HEK293 (cell line): ENCODE data around the gene DPEP3.

Experiments used
- GLI4 ChIP-seq: fragments of 450-650 bp; formaldehyde crosslinking; IDR thresholded peaks from 2 replicates; pipeline ENCODE4 v1.5.1; 2016; ENCODE audit warnings: missing biosample characterization, missing genetic modification characterization
- HOXC10 ChIP-seq: sonication (generic); formaldehyde crosslinking; IDR thresholded peaks from 2 replicates; pipeline ENCODE4 v1.8.1; 2023; ENCODE audit warnings: mild to moderate bottlenecking, missing genetic modification reagents
- IKZF3 ChIP-seq: fragments of 450-650 bp; IDR thresholded peaks from 2 replicates; pipeline ENCODE4 v1.5.0; 2018; ENCODE audit warnings: missing biosample characterization, mild to moderate bottlenecking, missing genetic modification characterization, moderate library complexity
- KLF9 ChIP-seq: fragments of 450-650 bp; formaldehyde crosslinking; IDR thresholded peaks from 2 replicates; pipeline ENCODE4 v1.5.1; 2016; ENCODE audit warnings: missing biosample characterization, missing genetic modification characterization, low read depth
- PRDM1 ChIP-seq: fragments of 450-650 bp; formaldehyde crosslinking; IDR thresholded peaks from 2 replicates; pipeline ENCODE4; 2016; ENCODE audit warnings: missing biosample characterization, missing genetic modification characterization
- SETDB1 ChIP-seq: IDR thresholded peaks from one replicate; pipeline ENCODE4 v1.6.1; 2017; ENCODE audit warnings: mild to moderate bottlenecking, low read length, moderate library complexity, mixed read lengths; ENCODE audit not compliant: insufficient read length
- TRIM28 ChIP-seq: IDR thresholded peaks from 2 replicates; pipeline ENCODE4 v1.6.1; 2011; ENCODE audit warnings: low read length, control low read depth, borderline replicate concordance
- ZBTB1 ChIP-seq: fragments of 450-650 bp; formaldehyde crosslinking; IDR thresholded peaks from 2 replicates; pipeline ENCODE4 v1.5.1; 2016; ENCODE audit warnings: missing biosample characterization, missing genetic modification characterization
- ZBTB21 ChIP-seq: fragments of 450-650 bp; formaldehyde crosslinking; IDR thresholded peaks from 2 replicates; pipeline ENCODE4 v1.5.1; 2017; ENCODE audit warnings: missing biosample characterization, missing genetic modification characterization
- ZFP37 ChIP-seq: fragments of 450-650 bp; formaldehyde crosslinking; IDR thresholded peaks from 2 replicates; pipeline ENCODE4 v1.5.1; 2016; ENCODE audit warnings: missing biosample characterization, missing genetic modification characterization
- ZNF169 ChIP-seq: fragments of 450-650 bp; formaldehyde crosslinking; IDR thresholded peaks from 2 replicates; pipeline ENCODE4 v1.5.1; 2016; ENCODE audit warnings: missing biosample characterization, missing genetic modification characterization
- ZNF24 ChIP-seq: fragments of 450-650 bp; formaldehyde crosslinking; IDR thresholded peaks from 2 replicates; pipeline ENCODE4 v1.5.1; 2016; ENCODE audit warnings: missing biosample characterization, missing genetic modification characterization
- ZNF266 ChIP-seq: fragments of 450-650 bp; formaldehyde crosslinking; IDR thresholded peaks from 2 replicates; pipeline ENCODE4 v1.5.1; 2016; ENCODE audit warnings: missing biosample characterization, missing genetic modification characterization, low read depth
- ZNF324 ChIP-seq: fragments of 450-650 bp; formaldehyde crosslinking; IDR thresholded peaks from 2 replicates; pipeline ENCODE4 v1.5.1; 2016; ENCODE audit warnings: missing biosample characterization, missing genetic modification characterization
- ZNF473 ChIP-seq: fragments of 450-650 bp; formaldehyde crosslinking; IDR thresholded peaks from 2 replicates; pipeline ENCODE4 v1.5.1; 2017; ENCODE audit warnings: missing biosample characterization, missing genetic modification characterization
- ZNF544 ChIP-seq: fragments of 450-650 bp; formaldehyde crosslinking; IDR thresholded peaks from 2 replicates; pipeline ENCODE4 v1.5.0; 2017; ENCODE audit warnings: missing biosample characterization, missing genetic modification characterization
- ZNF549 ChIP-seq: fragments of 450-650 bp; IDR thresholded peaks from 2 replicates; pipeline ENCODE4 v1.5.1; 2018; ENCODE audit warnings: missing biosample characterization, missing genetic modification characterization, mild to moderate bottlenecking, inconsistent platforms, moderate library complexity
- ZNF561 ChIP-seq: fragments of 450-650 bp; IDR thresholded peaks from 2 replicates; pipeline ENCODE4 v1.5.1; 2018; ENCODE audit warnings: missing biosample characterization, missing genetic modification characterization, borderline replicate concordance
- ZNF600 ChIP-seq: fragments of 450-650 bp; formaldehyde crosslinking; IDR thresholded peaks from 2 replicates; pipeline ENCODE4 v1.5.1; 2016; ENCODE audit warnings: missing biosample characterization, missing genetic modification characterization
- ZNF624 ChIP-seq: fragments of 450-650 bp; formaldehyde crosslinking; IDR thresholded peaks from 2 replicates; pipeline ENCODE4 v1.5.1; 2017; ENCODE audit warnings: missing biosample characterization, missing genetic modification characterization
- ZNF707 ChIP-seq: fragments of 450-650 bp; formaldehyde crosslinking; IDR thresholded peaks from 2 replicates; pipeline ENCODE4 v1.5.1; 2016; ENCODE audit warnings: missing biosample characterization, missing genetic modification characterization
- ZNF837 ChIP-seq: fragments of 450-650 bp; formaldehyde crosslinking; IDR thresholded peaks from 2 replicates; pipeline ENCODE4 v1.5.1; 2016; ENCODE audit warnings: missing biosample characterization, missing genetic modification characterization
- ZSCAN23 ChIP-seq: fragments of 450-650 bp; formaldehyde crosslinking; IDR thresholded peaks from 2 replicates; pipeline ENCODE4 v1.5.1; 2016; ENCODE audit warnings: missing biosample characterization, missing genetic modification characterization
- TF ChIP-seq, protein P1 (sequence below): fragments of 450-650 bp; formaldehyde crosslinking; conservative IDR thresholded peaks from 2 replicates; pipeline ENCODE4 v1.5.1; 2016; ENCODE audit warnings: low read depth, missing biosample characterization, missing genetic modification characterization
- TF ChIP-seq, protein P2 (sequence below): fragments of 450-650 bp; formaldehyde crosslinking; IDR thresholded peaks from 2 replicates; pipeline ENCODE4 v1.5.1; 2016; ENCODE audit warnings: missing biosample characterization, missing genetic modification characterization
- TF ChIP-seq, protein P3 (sequence below): fragments of 450-650 bp; formaldehyde crosslinking; IDR thresholded peaks from 2 replicates; pipeline ENCODE4 v1.5.0; 2017; ENCODE audit warnings: missing biosample characterization, missing genetic modification characterization, borderline replicate concordance
- TF ChIP-seq, protein P4 (sequence below): fragments of 450-650 bp; formaldehyde crosslinking; IDR thresholded peaks from 2 replicates; pipeline ENCODE4 v1.5.1; 2016; ENCODE audit warnings: missing biosample characterization, missing genetic modification characterization
- TF ChIP-seq, protein P5 (sequence below): fragments of 450-650 bp; IDR thresholded peaks from 2 replicates; pipeline ENCODE4 v1.5.1; 2018; ENCODE audit warnings: missing biosample characterization, mild to moderate bottlenecking, missing genetic modification characterization

The DPEP3 gene

DNA sequence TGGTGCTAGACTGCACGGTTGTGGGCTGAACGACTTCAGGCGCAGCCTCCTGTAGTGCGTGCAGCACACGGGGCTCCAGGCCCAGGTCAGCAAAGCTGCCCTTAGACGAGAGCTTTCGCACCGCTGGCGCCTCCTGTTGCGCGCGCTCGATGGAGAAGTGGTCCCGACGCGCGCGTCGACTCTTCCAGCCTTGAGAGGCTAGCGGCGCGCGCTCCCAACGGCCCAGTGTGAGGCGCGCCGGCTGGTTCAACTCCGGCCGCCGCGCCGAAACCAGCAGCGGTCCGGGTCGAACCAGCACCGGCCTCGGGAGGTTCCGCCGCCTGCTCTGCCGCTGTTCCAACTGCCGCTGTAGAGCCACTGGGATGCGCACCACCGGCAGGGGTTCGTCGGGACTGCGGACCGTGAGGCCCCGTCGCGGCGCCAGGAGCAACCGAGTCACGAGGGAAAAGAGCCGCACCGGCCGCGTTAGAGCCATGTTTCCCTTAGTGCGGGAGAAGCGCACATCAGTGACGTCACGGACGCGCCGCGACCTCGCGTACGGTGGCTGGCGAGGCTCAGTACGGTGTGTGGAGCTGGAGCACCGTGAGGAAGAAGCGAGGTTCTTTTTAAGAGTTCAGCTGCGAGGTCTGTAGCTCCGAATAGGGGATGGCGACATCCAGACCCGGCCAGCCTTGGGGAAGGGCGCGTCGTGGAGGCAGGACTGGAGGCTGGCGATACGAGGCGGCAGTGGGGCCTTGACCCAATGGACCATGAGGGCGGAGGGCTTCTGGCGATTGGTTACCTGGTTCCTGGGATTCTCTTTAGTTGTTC is 42.6 kb upstream of the DPEP3 start, which contains the start of the genes DDX28 and DUS2 (continued):
- TF ChIP-seq, protein P1, sequence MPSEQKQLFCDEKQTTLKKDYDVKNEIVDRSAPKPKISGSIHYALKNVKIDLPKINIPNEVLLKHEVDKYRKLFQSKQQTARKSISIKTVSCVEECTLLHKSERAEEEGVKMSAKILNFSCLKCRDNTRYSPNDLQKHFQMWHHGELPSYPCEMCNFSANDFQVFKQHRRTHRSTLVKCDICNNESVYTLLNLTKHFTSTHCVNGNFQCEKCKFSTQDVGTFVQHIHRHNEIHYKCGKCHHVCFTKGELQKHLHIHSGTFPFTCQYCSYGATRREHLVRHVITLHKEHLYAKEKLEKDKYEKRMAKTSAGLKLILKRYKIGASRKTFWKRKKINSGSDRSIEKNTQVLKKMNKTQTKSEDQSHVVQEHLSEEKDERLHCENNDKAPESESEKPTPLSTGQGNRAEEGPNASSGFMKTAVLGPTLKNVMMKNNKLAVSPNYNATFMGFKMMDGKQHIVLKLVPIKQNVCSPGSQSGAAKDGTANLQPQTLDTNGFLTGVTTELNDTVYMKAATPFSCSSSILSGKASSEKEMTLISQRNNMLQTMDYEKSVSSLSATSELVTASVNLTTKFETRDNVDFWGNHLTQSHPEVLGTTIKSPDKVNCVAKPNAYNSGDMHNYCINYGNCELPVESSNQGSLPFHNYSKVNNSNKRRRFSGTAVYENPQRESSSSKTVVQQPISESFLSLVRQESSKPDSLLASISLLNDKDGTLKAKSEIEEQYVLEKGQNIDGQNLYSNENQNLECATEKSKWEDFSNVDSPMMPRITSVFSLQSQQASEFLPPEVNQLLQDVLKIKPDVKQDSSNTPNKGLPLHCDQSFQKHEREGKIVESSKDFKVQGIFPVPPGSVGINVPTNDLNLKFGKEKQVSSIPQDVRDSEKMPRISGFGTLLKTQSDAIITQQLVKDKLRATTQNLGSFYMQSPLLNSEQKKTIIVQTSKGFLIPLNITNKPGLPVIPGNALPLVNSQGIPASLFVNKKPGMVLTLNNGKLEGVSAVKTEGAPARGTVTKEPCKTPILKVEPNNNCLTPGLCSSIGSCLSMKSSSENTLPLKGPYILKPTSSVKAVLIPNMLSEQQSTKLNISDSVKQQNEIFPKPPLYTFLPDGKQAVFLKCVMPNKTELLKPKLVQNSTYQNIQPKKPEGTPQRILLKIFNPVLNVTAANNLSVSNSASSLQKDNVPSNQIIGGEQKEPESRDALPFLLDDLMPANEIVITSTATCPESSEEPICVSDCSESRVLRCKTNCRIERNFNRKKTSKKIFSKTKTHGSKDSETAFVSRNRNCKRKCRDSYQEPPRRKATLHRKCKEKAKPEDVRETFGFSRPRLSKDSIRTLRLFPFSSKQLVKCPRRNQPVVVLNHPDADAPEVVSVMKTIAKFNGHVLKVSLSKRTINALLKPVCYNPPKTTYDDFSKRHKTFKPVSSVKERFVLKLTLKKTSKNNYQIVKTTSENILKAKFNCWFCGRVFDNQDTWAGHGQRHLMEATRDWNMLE: peak; percentile 30; the same call in 1 of the 2 replicates
- TF ChIP-seq ZNF24 (tag by site-specific recombination): peak; percentile 52; the same call in 1 of the 2 replicates
- TF ChIP-seq, protein P2, sequence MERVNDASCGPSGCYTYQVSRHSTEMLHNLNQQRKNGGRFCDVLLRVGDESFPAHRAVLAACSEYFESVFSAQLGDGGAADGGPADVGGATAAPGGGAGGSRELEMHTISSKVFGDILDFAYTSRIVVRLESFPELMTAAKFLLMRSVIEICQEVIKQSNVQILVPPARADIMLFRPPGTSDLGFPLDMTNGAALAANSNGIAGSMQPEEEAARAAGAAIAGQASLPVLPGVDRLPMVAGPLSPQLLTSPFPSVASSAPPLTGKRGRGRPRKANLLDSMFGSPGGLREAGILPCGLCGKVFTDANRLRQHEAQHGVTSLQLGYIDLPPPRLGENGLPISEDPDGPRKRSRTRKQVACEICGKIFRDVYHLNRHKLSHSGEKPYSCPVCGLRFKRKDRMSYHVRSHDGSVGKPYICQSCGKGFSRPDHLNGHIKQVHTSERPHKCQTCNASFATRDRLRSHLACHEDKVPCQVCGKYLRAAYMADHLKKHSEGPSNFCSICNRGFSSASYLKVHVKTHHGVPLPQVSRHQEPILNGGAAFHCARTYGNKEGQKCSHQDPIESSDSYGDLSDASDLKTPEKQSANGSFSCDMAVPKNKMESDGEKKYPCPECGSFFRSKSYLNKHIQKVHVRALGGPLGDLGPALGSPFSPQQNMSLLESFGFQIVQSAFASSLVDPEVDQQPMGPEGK (tag by site-specific recombination): 0 out of 2 replicates have a peak, but pooled peaks have one; percentile 14
- TF ChIP-seq, protein P3, sequence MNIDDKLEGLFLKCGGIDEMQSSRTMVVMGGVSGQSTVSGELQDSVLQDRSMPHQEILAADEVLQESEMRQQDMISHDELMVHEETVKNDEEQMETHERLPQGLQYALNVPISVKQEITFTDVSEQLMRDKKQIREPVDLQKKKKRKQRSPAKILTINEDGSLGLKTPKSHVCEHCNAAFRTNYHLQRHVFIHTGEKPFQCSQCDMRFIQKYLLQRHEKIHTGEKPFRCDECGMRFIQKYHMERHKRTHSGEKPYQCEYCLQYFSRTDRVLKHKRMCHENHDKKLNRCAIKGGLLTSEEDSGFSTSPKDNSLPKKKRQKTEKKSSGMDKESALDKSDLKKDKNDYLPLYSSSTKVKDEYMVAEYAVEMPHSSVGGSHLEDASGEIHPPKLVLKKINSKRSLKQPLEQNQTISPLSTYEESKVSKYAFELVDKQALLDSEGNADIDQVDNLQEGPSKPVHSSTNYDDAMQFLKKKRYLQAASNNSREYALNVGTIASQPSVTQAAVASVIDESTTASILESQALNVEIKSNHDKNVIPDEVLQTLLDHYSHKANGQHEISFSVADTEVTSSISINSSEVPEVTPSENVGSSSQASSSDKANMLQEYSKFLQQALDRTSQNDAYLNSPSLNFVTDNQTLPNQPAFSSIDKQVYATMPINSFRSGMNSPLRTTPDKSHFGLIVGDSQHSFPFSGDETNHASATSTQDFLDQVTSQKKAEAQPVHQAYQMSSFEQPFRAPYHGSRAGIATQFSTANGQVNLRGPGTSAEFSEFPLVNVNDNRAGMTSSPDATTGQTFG (tag by site-specific recombination): no peak
- no peak for TF ChIP-seq ZNF169 (tag by site-specific recombination)
- peak; percentile 98 for TF ChIP-seq ZNF600 (tag by site-specific recombination)
- peak; percentile 88 for TF ChIP-seq ZBTB21
- no peak for TF ChIP-seq HOXC10 (CRISPR knock-in tag)
- TF ChIP-seq KLF9 (tag by site-specific recombination): peak; percentile 25; the same call in 1 of the 2 replicates
- TF ChIP-seq ZBTB1 (tag by site-specific recombination): no peak
- TF ChIP-seq, protein P4, sequence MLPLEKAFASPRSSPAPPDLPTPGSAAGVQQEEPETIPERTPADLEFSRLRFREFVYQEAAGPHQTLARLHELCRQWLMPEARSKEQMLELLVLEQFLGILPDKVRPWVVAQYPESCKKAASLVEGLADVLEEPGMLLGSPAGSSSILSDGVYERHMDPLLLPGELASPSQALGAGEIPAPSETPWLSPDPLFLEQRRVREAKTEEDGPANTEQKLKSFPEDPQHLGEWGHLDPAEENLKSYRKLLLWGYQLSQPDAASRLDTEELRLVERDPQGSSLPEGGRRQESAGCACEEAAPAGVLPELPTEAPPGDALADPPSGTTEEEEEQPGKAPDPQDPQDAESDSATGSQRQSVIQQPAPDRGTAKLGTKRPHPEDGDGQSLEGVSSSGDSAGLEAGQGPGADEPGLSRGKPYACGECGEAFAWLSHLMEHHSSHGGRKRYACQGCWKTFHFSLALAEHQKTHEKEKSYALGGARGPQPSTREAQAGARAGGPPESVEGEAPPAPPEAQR: 0 out of 2 replicates have a peak, but pooled peaks have one; percentile 54
- no peak for TF ChIP-seq SETDB1
- no peak for TF ChIP-seq PRDM1 (tag by site-specific recombination)
- no peak for TF ChIP-seq ZNF707 (tag by site-specific recombination)
- TF ChIP-seq ZNF266 (tag by site-specific recombination): no peak
- TF ChIP-seq ZNF624 (tag by site-specific recombination): no peak
- TF ChIP-seq ZFP37 (tag by site-specific recombination): peak; percentile 69; the same call in 1 of the 2 replicates
- TF ChIP-seq ZNF324 (tag by site-specific recombination): peak; percentile 84; the same call in 1 of the 2 replicates
- no peak for TF ChIP-seq ZNF837 (tag by site-specific recombination)
- no peak for TF ChIP-seq GLI4 (tag by site-specific recombination)
- TF ChIP-seq ZSCAN23 (tag by site-specific recombination): 0 out of 2 replicates have a peak, but pooled peaks have one; percentile 35
- TF ChIP-seq ZNF549 (tag by site-specific recombination): no peak
- TF ChIP-seq, protein P5, sequence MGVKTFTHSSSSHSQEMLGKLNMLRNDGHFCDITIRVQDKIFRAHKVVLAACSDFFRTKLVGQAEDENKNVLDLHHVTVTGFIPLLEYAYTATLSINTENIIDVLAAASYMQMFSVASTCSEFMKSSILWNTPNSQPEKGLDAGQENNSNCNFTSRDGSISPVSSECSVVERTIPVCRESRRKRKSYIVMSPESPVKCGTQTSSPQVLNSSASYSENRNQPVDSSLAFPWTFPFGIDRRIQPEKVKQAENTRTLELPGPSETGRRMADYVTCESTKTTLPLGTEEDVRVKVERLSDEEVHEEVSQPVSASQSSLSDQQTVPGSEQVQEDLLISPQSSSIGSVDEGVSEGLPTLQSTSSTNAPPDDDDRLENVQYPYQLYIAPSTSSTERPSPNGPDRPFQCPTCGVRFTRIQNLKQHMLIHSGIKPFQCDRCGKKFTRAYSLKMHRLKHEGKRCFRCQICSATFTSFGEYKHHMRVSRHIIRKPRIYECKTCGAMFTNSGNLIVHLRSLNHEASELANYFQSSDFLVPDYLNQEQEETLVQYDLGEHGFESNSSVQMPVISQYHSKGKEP: no peak
- peak; percentile 72; the same call in 1 of the 2 replicates for TF ChIP-seq ZNF561
- TF ChIP-seq IKZF3 (tag by site-specific recombination): no peak
- peak; percentile 53; the same call in 1 of the 2 replicates for TF ChIP-seq TRIM28
- TF ChIP-seq ZNF544 (tag by site-specific recombination): no peak
- no peak for TF ChIP-seq ZNF473
